ENCODE measurements around the gene BMPR2.
A peak's percentile ranks its signal among the peaks of the same experiment; 100 is the strongest.
"Not testable (repeated sequence)": the region's sequence is repeated elsewhere in the genome, so short reads cannot be mapped to it uniquely, and the experiment has no call there.

BMPR2 gene

DNA sequence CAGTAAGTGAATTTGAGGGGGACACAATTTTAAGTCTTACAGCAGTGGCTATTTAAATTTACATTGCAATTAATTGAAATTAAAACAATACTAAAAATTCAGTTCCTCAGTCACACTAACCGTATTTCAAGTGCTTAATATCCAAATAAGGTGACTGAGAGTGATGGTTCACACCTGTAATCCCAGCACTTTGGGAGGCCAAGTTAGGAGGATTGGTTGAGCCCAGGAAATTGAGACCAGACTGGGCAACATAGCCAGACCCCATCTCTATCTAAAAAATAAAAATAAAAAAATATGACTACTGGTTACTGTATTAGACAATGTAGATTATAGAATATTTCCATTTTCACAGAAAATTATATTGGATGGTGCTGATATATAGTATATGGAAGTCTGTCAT lies 79.0 kb downstream of the BMPR2 start:
- no peak for DNase-seq

DNA sequence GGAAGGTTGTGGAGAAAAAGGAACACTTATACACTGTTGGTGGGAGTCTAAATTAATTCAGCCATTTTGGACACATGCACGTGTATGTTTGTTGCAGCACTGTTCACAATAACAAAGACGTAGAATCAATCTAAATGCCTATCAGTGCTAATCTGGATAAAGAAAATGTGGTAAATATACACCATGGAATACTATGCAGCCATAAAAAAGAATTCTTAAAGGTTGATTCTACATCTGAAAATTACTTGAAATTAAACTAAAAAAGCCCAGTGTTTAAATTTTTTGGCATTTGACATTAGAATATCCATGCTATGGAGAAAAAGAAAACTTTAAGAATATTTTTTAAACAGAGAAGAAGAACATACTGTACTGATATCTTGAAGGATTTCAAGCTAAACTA lies 84.0 kb downstream of the BMPR2 start:
- no peak for DNase-seq

GRCh38 chr2:202479090-202479489 lies 103.0 kb downstream of the BMPR2 start:
- no peak for DNase-seq

- DNase-seq = no peak
Measured at GRCh38 chr2:202479610-202480009, 103.5 kb downstream of the BMPR2 start.

GRCh38 chr2:202486351-202486750 lies 110.2 kb downstream of the BMPR2 start:
- DNase-seq = no peak

- no peak for DNase-seq
Measured at GRCh38 chr2:202488671-202489070, 112.5 kb downstream of the BMPR2 start.

- no peak for DNase-seq
Measured at GRCh38 chr2:202490479-202490878, 114.4 kb downstream of the BMPR2 start.

DNA sequence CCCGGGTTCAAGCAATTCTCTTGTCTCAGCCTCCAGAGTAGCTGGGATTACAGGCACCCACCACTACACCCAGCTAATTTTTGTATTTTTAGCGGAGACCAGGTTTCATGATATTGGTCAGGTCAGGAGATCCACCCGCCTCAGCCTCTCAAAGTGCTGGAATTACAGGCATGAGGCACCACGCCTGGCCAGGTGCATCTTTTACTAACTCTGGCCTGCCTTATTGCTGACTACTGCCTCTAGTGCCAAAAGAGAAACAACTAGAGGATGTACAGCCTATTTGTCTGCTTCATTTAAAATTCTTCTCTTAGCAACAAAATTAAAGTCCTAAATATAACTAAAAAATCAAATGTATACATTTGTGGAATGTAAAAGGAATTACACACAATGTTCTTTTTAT lies 115.4 kb downstream of the BMPR2 start:
- no peak for DNase-seq

DNA sequence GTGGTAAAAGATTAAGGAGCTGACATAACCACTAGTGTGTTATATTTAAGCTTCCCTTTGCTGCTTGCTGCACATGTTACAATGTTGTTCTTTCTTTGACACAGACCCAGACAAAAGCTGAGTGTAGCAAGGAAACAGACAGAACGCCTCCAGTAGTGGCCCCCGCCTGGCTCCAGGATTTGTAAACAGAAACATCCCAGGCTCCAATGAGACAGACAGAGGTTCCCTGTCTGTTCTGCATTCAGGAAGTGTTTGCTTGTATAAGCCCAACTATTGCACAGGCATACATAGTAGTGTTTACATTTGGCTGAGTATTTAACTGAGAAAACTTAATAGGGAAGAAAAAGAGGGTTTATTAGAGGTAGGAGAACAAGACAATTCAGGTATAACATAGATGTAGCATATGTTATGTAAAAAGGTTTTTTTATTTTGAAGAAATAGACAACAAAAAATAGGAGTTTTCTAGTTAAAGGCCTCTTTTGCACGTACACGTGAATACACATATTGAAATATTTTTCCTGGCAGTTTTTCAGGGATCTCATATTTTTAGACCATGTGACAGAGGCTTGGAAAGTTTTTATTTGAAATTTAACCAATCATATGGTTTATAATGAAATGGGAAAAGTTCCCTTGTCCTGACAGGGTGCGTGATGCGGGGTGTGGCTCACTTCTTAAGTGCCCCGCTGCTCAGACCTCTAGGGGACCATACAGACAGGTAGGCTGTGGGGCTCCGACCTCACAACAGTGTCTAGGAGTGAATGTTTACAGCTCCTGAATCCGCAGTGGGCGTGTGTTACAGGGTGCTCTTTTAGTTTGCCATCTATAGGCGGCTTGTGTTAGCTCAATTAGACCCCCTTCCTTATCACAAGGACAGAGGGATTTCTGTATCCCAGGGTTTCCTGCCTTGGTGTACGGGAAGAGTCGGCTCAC lies 118.4 kb downstream of the BMPR2 start:
- DNase-seq = no peak

- DNase-seq = no peak
Measured at GRCh38 chr2:202495230-202495604, 119.1 kb downstream of the BMPR2 start.

DNA sequence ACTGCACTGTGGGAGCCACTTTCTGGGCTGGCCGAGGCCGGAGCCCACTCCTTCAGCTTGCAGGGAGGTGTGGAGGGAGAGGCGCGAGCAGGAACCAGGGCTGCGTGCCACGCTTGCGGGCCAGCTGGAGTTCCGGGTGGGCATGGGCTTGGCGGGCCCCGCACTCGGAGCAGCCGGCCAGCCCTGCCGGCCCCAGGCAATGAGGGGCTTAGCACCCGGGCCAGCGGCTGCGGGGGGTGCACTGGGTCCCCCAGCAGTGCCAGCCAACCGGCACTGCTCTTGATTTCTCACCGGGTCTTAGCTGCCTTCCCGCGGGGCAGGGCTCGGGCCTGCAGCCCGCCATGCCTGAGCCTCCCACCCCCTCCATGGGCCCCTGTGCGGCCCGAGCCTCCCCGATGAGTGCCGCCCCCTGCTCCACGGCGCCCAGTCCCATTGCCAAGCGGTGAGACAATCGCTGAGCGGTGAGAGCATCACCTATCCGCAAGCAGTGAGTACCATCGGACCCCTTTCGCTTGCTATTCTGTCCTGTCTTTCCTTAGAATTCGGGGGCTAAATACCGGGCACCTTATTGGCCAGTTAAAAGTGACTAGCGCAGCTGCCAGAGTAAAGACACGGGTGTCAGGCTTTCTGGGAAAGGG lies 120.8 kb downstream of the BMPR2 start:
- DNase-seq = not testable (repeated sequence)

- not testable (repeated sequence) for DNase-seq
Measured at GRCh38 chr2:202497473-202497866, 121.3 kb downstream of the BMPR2 start.

DNA sequence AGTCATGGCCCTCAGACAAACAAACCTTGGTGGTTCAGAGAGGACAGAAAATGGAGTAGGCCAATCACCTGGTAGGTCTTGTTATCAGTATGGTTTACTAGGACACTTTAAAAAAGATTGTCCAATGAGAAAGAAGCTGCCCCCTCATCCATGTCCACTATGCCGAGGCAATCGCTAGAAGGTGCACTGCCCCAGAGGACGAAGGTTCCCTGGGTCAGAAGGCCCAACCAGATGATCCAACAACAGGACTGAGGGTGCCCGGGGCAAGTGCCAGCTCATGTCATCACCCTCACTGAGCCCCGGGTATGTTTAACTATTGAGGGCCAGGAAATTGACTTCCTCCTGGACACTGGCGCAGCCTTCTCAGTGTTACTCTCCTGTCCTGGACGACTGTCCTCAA lies 123.7 kb downstream of the BMPR2 start:
- DNase-seq = not testable (repeated sequence)

DNA sequence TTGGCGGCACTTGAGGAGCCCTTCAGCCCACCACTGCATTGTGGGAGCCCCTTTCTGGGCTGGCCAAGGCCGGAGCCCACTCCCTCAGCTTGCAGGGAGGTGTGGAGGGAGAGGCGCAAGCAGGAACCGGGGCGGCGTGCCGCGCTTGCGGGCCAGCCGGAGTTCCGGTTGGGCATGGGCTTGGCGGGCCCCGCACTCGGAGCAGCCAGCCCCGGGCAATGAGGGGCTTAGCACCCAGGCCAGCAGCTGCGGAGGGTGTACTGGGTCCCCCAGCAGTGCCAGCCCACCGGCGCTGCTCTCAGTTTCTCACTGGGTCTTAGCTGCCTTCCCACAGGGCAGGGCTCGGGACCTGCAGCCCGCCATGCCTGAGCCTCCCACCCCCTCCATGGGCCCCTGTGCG lies 127.1 kb downstream of the BMPR2 start:
- DNase-seq = not testable (repeated sequence)

GRCh38 chr2:202508686-202509085 lies 132.6 kb downstream of the BMPR2 start:
- no peak for DNase-seq

DNA sequence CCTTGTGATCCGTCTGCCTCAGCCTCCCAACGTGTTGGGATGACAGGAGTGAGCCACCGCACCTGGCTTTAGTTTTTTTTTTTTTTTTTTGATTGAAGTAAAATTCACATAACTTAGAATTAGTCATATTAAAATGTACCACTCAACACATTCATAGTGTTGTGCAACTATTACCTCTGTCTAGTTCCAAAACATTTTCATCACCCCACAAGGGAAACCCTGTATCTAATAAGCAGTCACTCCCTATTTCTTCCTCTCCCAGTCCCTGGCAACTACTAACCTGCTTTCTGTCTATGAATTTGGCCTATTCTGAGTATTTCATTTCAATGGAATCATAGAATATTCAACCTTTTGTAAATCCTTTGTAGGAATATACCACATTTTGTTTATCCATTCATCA lies 134.8 kb downstream of the BMPR2 start:
- no peak for DNase-seq

DNA sequence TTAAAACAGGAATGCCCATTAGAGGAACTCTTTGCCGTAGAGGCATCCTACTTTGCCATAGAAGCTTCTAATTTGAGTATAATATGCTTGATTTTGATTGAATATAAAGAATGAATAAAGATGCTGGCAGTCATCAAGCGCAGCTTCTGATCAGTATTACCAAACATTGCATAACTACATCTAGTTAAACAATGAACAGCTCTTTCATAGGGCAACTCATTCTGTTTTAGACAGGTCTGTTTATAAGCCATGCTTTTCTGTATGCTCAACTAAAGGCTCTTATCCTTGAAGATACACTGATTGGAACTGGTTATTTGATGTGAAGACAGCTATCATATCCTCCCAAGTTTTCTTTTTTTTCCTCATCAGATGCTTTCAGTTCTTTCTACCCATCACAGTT lies 136.0 kb downstream of the BMPR2 start:
- DNase-seq = no peak

DNA sequence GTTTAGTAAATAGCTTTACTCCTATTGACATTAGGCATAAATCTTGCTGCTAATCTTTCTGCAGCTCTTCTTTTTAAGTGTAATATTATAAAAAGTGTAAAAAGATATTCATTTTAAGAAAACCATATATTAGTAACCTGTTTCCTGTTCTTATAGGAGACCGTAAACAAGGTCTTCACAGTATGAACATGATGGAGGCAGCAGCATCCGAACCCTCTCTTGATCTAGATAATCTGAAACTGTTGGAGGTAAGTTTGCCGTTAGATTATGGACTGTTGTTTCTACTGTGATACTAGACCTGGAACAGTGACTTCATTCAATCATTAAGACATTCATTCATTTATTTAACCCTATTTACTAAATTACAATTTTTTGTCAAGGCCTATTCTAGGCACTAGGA lies 138.6 kb downstream of the BMPR2 start:
- DNase-seq = no peak

- DNase-seq = no peak
Measured at GRCh38 chr2:202519453-202519852, 143.3 kb downstream of the BMPR2 start.

GRCh38 chr2:202521470-202521869 lies 145.3 kb downstream of the BMPR2 start:
- no peak for DNase-seq

DNA sequence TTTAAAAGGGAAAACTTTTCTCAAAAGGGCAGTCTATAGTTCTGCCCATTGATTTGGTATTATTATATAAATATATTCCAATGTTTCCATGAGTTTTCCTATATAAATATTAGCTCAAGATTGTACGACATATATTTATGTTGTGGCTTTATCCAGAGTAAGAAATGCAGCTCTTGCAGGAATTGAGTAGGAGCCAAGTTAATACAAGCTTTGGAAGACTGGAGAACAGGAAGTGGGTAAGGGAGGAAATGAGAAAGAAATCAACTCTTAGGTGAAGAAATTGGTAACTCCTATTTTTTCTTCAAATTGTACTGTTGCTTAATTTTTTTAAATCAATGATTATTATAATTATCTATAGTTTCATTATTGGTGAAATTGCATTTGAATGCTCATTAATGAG lies 153.3 kb downstream of the BMPR2 start:
- no peak for DNase-seq

DNA sequence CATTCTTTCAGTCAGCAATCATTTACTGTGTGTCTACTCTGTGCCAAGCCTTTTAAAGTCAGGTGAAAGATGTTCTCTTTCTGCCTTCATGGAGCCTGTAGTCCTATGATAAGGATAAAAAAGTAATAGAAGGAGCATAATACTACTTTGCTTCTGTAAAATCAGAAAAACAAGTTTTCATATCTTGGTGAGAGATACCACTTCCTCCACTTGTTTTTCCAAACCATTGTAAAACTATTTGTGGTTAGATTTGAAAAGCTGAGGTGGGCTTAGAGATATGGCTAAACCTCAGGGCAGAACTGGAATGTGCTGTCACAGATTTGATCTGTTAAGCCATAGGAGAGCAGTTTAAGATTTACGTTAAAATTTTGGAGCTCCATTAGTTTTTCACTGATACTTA lies 153.9 kb downstream of the BMPR2 start:
- DNase-seq = peak in 3 of 6 experiments; percentile 8 to 25 (median 16)

DNA sequence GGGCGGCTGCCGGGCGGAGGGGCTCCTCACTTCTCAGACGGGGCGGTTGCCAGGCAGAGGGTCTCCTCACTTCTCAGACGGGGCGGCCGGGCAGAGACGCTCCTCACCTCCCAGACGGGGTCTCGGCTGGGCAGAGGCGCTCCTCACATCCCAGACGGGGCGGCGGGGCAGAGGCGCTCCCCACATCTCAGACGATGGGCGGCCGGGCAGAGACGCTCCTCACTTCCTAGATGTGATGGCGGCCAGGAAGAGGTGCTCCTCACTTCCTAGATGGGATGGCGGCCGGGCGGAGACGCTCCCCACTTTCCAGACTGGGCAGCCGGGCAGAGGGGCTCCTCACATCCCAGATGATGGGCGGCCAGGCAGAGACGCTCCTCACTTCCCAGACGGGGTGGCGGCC lies 159.2 kb downstream of the BMPR2 start:
- not testable (repeated sequence) for DNase-seq

GRCh38 chr2:202541137-202541536 lies 165.0 kb downstream of the BMPR2 start:
- DNase-seq = no peak

Data from stimulated activated naive CD4-positive, alpha-beta T cell (primary cell).